Stimulated activated CD8-positive, alpha-beta memory T cell treated with anti-CD3 and anti-CD28 coated beads, Interleukin-7, amount 100 ng/mL, for 48 hours (primary cell): ENCODE results near the gene ELMO1.

ENCODE experiments used
- DNase-seq, 2 donors: peaks; one replicate each; pipeline ENCODE4 v3.0.0-alpha.2; 2020; ENCODE audit warnings: low read depth in 1 of 2; ENCODE audit errors: extremely low read depth in 1 of 2

The ELMO1 gene

GRCh38 chr7:37076668-37077067 is 372.0 kb downstream of the ELMO1 start:
- DNase-seq, result no peak

GRCh38 chr7:37074370-37074769 is 374.3 kb downstream of the ELMO1 start:
- DNase-seq, result no peak

DNA sequence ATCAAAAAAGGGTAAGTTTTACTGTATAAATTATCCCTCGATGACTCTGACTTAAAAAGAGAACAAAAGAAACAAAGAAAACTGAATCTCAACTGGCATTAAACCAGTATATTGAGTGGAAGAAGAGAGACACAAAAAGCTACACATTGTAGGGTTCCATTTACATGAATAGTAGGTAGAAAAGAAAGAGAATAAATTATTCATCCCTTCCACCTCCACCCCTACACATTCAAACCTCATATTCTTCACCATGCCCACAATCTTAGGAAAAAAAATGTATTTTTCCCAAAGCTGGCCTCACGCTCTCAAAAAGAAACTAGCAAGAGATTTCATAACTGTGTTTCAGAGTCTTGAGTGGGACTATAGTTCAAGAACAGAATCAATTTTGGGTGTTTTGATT is 377.5 kb downstream of the ELMO1 start:
- no peak for DNase-seq

- DNase-seq, result no peak
Measured at GRCh38 chr7:37070471-37070870, 378.2 kb downstream of the ELMO1 start.

DNA sequence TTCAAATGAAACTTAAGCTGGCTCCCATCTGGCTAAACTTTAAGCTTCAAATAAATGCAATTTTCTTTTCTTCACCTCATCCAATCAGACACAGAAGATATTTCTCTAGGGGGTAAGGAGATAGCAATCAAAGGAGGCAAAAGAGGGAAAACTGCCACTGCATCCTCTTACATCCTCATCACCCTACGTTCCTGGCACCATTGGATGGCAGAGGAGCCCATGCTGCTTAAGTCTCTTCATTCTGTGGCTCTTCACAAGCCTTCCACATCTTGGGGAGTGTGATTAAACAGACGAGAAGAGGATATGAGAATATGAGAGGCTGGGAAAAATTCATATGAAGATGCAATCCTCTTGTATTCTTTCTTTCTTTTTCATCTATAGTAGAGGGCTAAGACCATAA is 378.6 kb downstream of the ELMO1 start:
- no peak for DNase-seq

DNA sequence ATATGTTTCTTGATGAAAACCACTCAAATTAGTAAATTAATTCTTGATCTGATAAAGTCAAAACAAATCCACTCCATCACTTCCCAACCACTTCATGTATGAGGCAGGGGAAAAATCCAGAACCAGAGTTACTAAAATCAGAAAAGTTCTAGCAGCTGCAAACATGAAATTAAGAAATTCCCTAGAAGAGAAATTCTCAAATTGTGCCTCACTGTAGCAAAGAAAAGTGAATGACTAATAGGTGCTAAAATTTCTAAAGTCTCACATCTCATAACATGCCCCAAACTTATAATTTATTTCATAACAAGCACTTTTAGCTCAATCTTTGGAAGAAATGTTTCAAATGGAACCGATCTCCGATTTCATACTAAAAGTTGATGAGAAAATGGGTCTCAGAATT is 379.3 kb downstream of the ELMO1 start:
- no peak for DNase-seq

DNA sequence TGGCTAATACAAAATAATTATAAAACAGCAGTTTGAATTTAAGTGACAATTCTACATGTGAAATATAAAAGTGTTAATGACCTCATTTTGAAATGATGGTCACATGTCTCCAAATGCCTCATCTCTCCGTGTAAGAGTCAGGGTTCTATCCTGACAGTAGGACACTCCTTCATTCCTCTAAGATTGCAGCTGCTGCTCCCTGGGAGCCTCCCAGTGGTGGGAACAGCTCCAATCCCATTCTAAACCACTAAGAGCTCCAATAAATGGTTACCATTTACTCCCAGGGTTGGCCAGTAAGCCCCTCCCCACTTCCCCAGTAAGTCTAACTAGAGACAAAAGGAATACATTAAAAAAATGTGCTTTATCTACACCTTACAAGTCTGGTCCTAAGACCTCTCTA is 379.8 kb downstream of the ELMO1 start:
- DNase-seq, result no peak

GRCh38 chr7:37068038-37068437 is 380.6 kb downstream of the ELMO1 start:
- DNase-seq, result no peak

DNA sequence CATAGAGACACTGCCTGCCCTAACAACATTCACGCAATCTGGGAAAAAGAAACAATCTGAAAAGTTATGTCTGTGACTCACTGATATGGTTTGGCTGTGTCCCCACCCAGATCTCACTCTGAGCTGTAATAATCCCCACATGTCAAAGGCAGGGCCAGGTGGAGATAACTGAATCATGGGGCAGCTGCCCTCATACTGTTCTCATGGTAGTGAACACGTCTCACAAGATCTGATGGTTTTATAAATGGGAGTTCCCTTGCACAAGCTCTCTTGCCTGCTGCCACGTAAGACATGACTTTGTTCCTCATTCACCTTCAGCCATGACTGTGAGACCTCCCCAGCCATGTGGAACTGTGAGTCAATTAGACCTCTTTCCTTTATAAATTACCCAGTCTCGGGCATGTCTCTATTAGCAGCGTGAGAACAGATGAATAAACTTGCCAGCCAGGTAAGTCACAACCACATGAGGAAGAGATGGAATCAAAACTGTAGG is 382.8 kb downstream of the ELMO1 start:
- peak; percentile 9 to 53 for DNase-seq

DNA sequence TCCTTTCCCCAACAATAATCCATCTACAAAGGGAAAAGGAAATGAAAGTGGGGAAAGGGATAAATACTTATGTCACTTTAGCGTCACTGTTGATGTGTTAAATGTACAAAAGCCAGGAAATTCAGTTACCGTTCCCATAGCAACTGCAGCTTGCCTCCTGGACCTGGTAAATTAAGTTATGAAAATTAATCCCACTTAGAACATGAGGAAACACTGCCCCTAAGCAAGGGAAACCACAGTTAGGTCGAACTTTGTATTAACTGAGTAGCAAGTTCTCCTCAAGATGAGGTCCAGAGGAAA is 386.2 kb downstream of the ELMO1 start:
- DNase-seq, result no peak

- DNase-seq, result no peak
Measured at GRCh38 chr7:37061849-37062559, 386.7 kb downstream of the ELMO1 start.

DNA sequence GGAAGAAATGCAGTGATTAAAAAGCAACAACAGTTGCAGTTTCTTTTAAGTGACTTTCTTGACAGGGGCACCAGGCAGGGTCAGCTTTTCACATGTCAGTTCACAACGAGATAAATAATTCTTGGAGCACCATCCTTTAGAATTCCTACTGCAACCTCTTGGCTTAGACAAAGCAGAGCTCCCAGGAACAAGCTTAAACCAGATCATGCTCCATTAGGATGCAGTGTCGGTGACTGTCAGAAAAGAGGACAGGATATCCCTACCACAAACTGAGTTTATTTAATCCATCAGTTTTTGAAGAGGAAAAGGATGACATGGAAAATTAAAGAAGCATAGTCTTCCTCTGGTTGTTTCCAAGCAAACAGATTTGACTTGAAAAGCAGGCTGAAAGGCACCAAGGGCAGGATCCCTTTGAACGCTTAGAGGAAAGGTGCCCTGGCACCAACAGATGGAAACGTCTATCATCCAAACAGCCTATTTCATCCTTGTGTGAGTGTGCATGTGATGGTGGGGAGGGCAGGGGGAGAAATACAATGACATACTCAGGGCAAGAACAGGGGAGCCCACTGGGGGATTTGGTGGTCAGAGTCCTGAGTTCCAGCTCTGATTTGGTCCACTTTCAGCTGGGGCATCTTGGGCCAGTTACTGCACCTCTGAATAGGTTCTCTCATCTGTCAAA is 392.3 kb downstream of the ELMO1 start:
- no peak for DNase-seq

- DNase-seq, result no peak
Measured at GRCh38 chr7:37054624-37055241, 393.9 kb downstream of the ELMO1 start.

GRCh38 chr7:37052705-37053104 is 396.0 kb downstream of the ELMO1 start:
- no peak for DNase-seq

- DNase-seq, result no peak
Measured at GRCh38 chr7:37050801-37051200, 397.9 kb downstream of the ELMO1 start.

- no peak for DNase-seq
Measured at GRCh38 chr7:37048674-37049073, 400.0 kb downstream of the ELMO1 start.

GRCh38 chr7:37047260-37047659 is 401.4 kb downstream of the ELMO1 start:
- DNase-seq, result no peak

DNA sequence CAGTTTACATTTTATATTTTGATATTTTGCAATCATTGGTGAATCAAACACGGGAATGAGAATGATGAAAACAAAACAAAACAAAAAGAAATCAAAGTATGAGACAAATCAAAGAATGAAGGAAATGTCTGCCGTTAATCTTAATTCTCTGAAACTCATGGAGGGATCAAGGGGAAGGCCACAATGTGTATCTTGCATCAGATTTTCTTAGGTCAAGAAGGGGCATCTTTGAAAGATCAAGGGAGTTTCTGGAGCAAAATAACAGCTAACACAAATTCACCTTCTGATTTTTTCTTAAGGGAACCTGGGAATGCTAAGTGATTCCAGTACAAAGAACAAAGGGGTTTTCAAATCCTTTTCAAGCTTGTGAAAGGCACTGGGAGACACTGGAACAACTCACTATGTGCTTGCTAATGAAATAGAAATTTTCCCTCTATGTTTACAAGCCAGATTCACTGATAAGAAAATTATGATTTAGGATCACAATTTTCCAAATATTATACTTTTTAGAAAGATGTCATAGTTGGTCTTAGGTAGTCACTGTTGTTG is 402.1 kb downstream of the ELMO1 start:
- no peak for DNase-seq

- DNase-seq, result no peak
Measured at GRCh38 chr7:37045681-37046179, 402.9 kb downstream of the ELMO1 start.

DNA sequence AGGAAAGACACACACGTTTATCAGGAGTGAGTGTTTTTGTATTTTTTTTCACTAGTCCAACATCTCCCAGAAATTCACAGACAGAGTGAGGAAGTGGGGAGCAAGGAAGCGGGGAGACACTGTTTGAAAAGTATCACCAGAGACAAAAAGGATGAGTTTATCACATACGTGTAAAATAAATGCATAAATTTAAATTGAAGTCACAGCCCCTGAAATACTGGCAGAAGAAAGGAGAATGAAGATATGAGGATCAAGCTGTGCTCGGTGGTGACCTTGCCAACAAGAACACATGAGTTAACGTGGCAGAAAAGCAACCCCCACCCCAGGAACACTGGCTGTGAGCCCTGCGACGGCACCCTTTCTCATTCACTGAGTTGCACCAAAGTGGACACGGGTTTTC is 407.2 kb downstream of the ELMO1 start:
- no peak for DNase-seq

DNA sequence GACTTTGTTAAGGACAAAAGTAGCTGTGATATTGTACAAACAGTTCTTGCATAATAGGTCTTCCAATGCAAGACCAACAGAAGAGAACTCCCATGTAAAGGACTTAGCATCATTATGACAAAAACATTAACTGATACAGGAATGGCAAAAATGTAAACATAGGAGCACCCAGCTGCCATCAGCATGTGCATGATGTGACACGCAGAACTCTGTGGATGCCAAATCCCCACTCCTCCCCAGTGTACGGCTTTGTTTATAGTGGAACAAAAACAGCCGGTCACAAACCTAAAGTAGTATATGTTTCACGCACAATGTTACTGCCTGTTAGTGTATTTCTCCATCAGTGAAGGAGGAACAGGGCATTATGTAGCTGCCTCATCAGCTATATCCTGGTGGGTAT is 408.3 kb downstream of the ELMO1 start:
- DNase-seq, result no peak
